Hepatocyte (in vitro differentiated cells): Measurements from ENCODE around the gene OPN1MW3. TPM values are rescaled to one million over a fixed set of nuclear protein-coding genes. Genes with fewer than 3 reads are reported as not detected.
A peak's percentile ranks its signal among the peaks of the same experiment; 100 is the strongest.

Source experiments
- DNase-seq: peaks from one replicate; pipeline ENCODE4 v3.0.0-alpha.2; 2016; ENCODE audit warnings: low spot score
- H2AFZ ChIP-seq: fragments of 200-600 bp; sonication (generic); 2 replicates; pipeline ENCODE4 v1.6.0; 2016; ENCODE audit warnings: antibody characterized with exemption, mild to moderate bottlenecking
- H3K27ac ChIP-seq: fragments of 200-600 bp; sonication (generic); 2 replicates; pipeline ENCODE4 v1.5.1; 2016; ENCODE audit warnings: mild to moderate bottlenecking
- H3K27me3 ChIP-seq: fragments of 200-600 bp; sonication (generic); 2 replicates; pipeline ENCODE4 v1.6.1; 2016
- H3K36me3 ChIP-seq: fragments of 200-600 bp; sonication (generic); replicated peaks from 2 replicates; pipeline ENCODE4 v1.5.1; 2016; ENCODE audit warnings: low read depth; ENCODE audit not compliant: insufficient read depth
- H3K4me1 ChIP-seq: fragments of 200-600 bp; sonication (generic); 2 replicates; pipeline ENCODE4 v1.5.1; 2016; ENCODE audit warnings: mild to moderate bottlenecking, moderate library complexity; ENCODE audit not compliant: insufficient read depth
- H3K4me2 ChIP-seq: fragments of 200-600 bp; sonication (generic); 2 replicates; pipeline ENCODE4 v1.6.0; 2016
- H3K4me3 ChIP-seq: fragments of 200-600 bp; sonication (generic); 2 replicates; pipeline ENCODE4 v1.5.1; 2016; ENCODE audit warnings: mild to moderate bottlenecking
- H3K79me2 ChIP-seq: fragments of 200-600 bp; sonication (generic); 2 replicates; pipeline ENCODE4 v1.6.0; 2017; ENCODE audit warnings: mild to moderate bottlenecking
- H3K9me2 ChIP-seq: fragments of 200-600 bp; sonication (generic); replicated peaks from 2 replicates; pipeline ENCODE4 v1.6.0; 2017; ENCODE audit warnings: mild to moderate bottlenecking; ENCODE audit not compliant: insufficient read depth
- H3K9me3 ChIP-seq: fragments of 200-600 bp; sonication (generic); 2 replicates; pipeline ENCODE4 v1.5.1; 2016; ENCODE audit warnings: low read depth, mild to moderate bottlenecking
- H4K20me1 ChIP-seq: fragments of 200-600 bp; sonication (generic); 2 replicates; pipeline ENCODE4 v1.6.0; 2016; ENCODE audit warnings: mild to moderate bottlenecking; ENCODE audit not compliant: insufficient read depth, poor library complexity, severe bottlenecking
- CTCF ChIP-seq: fragments of 200-600 bp; sonication (generic); IDR thresholded peaks from 2 replicates; pipeline ENCODE4 v1.5.1; 2016; ENCODE audit warnings: antibody characterized with exemption, mild to moderate bottlenecking; ENCODE audit not compliant: poor library complexity
- EZH2 ChIP-seq: fragments of 200-600 bp; sonication (generic); IDR thresholded peaks from 2 replicates; pipeline ENCODE4 v1.6.1; 2016; ENCODE audit warnings: antibody characterized with exemption, mild to moderate bottlenecking, borderline replicate concordance
- EZH2phosphoT487 ChIP-seq: fragments of 200-600 bp; sonication (generic); IDR thresholded peaks from one replicate; pipeline ENCODE4 v1.6.1; 2018; ENCODE audit warnings: antibody characterized with exemption, mild to moderate bottlenecking, low read depth, moderate library complexity; ENCODE audit not compliant: unreplicated experiment, severe bottlenecking
- WGBS: methylation state at CpG from one replicate; pipeline ENCODE4 v1.1.6; 2016; ENCODE audit warnings: low lambda C conversion rate; ENCODE audit errors: missing lambda C conversion rate; 5-methylcytosine and 5-hydroxymethylcytosine counted together
- polyA plus RNA-seq: library from polyadenylated mRNA; unstranded; fragments of >200 nt; fragmentation: Nextera tagmentation; extraction: Ambion mirVana; gene quantifications from 2 replicates; pipeline ENCODE4 v1.2.1, GENCODE V29; 2016
- total RNA-seq: library from RNA; depleted of rRNA; stranded (reverse); fragments of >200 nt; gene quantifications from 2 replicates; pipeline ENCODE4 v1.2.3, GENCODE V29; 2014

Gene OPN1MW3
- total and polyA plus RNA-seq, 2 experiments from 2014 or later, result not detected

- no peaks in the 10 kb centered on the region for H3K79me2 ChIP-seq
- no peak overlapping the region for H3K4me3 ChIP-seq
- H3K4me2 ChIP-seq, result no peak overlapping the region
- no peak overlapping the region for H2AFZ ChIP-seq
- H4K20me1 ChIP-seq, result no peaks in the 10 kb centered on the region
- no peaks in the 10 kb centered on the region for H3K9me3 ChIP-seq
- no peaks in the 10 kb centered on the region for H3K27me3 ChIP-seq
- no peaks in the 10 kb centered on the region for H3K4me1 ChIP-seq
- 69% methylated on average over 9 of the region's 9 CpGs for WGBS
- peak; percentile 39 for DNase-seq
- no peaks in the 10 kb centered on the region for H3K9me2 ChIP-seq
- H3K27ac ChIP-seq, result no peak overlapping the region
- TF ChIP-seq CTCF (peak; percentile 47), EZH2 (no peak), EZH2phosphoT487 (no peak)
- no peaks in the 10 kb centered on the region for H3K36me3 ChIP-seq
Measured at GRCh38 chrX:154308108-154308946, 50.9 kb downstream of the OPN1MW3 start.

GRCh38 chrX:154309041-154309775, 51.8 kb downstream of the OPN1MW3 start:
- no peaks in the 10 kb centered on the region for H3K36me3 ChIP-seq
- no peak overlapping the region for H3K4me3 ChIP-seq
- H3K9me3 ChIP-seq, result no peaks in the 10 kb centered on the region
- H3K4me2 ChIP-seq, result no peak overlapping the region
- H3K27ac ChIP-seq, result no peak overlapping the region
- TF ChIP-seq EZH2 (no peak), CTCF (no peak), EZH2phosphoT487 (no peak)
- H4K20me1 ChIP-seq, result no peaks in the 10 kb centered on the region
- no peaks in the 10 kb centered on the region for H3K27me3 ChIP-seq
- no peaks in the 10 kb centered on the region for H3K79me2 ChIP-seq
- no peak overlapping the region for H2AFZ ChIP-seq
- DNase-seq, result no peak
- no peaks in the 10 kb centered on the region for H3K9me2 ChIP-seq
- WGBS, result 76% methylated on average over 16 of the region's 16 CpGs
- no peaks in the 10 kb centered on the region for H3K4me1 ChIP-seq

GRCh38 chrX:154310616-154311536, 53.5 kb downstream of the OPN1MW3 start:
- Histone ChIP-seq H3K4me3 (no peak overlapping the region), H3K9me2 (no peaks in the 10 kb centered on the region), H2AFZ (no peak overlapping the region), H3K79me2 (no peaks in the 10 kb centered on the region), H4K20me1 (no peaks in the 10 kb centered on the region), H3K27me3 (no peaks in the 10 kb centered on the region), H3K36me3 (no peaks in the 10 kb centered on the region), H3K27ac (no peak overlapping the region), H3K4me1 (no peaks in the 10 kb centered on the region), H3K4me2 (no peak overlapping the region), H3K9me3 (no peaks in the 10 kb centered on the region)
- no peak for TF ChIP-seq CTCF
- no peak for TF ChIP-seq EZH2phosphoT487
- no peak for TF ChIP-seq EZH2
- WGBS, result 74% methylated on average over 19 of the region's 19 CpGs
- peak; percentile 22 for DNase-seq
